GM11168 (cell line): ENCODE measurements around the gene LRRN4CL.
"Not testable (repeated sequence)": the region's sequence is repeated elsewhere in the genome, so short reads cannot be mapped to it uniquely, and the experiment has no call there.

ENCODE experiments used
- in situ Hi-C: fragments of 300-500 bp; cut with MboI; formaldehyde crosslinking; loops from one replicate; pipeline ENCODE4 v1.12.0; 2022; ENCODE audit warnings: low sequenced_read_pairs; ENCODE audit not compliant: unreplicated experiment

The LRRN4CL gene

DNA sequence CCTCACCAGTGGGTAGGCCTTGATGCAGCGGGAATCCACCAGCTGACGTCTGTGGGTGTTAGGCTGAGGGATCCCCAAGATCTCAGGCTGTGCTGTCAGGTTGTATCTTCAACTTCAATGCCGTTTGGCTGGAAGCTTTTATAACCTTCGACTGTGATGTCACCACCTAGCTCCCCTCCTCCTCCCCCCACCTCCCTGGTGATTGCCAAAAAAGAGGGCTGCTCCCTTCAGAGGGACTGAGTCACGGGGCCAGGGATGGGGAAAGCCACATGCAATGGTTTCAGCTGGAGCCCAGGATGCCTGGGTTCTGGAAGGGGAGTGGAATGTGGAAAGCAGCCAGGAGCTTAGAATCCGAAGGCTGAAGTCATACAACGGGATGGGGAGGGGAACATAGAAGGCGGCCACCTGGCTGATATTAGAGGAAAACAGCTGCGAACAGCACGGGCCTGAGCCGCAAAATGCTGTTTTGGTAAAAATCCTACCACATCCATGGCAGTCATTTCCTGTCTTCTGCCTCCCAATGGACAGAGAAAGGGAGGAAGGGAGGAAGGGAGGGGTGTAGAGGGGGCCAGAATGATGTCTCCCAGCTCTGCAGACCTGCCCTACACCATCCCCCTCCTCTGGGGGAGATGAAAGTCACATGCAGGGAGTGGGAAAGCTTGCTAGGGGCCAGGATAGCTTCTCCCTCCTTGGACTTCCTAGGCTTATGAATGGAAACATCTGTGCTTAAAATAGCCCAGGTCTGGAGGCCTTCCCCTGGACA is at the start of gene LRRN4CL:
TSS of gene LRRN4CL (minus strand) at position 110 of the 763 bp plus-strand sequence. CDS start 1,022 bp downstream, outside the sequence.
- in situ Hi-C loops = no loop called here

DNA sequence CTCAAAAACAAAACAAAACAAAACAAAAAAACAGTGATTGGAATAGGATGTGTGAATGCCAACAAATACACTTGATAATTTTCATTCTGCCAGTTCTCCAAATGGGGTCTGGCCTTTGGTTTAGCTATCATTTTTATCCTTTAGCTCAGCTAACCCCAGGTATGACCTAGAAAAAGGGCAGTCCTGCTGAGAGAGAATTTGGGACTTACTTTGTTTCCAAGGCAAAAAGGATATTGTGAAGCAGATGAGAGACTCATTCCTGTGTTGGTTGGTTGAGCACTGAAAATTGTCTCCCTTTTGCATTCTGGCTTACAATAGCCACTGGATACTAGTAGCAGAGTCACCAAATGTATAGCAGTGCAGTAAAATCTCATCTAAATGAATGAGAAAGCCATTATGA is 47.9 kb upstream of the LRRN4CL start:
- in situ Hi-C loops = no loop called here

DNA sequence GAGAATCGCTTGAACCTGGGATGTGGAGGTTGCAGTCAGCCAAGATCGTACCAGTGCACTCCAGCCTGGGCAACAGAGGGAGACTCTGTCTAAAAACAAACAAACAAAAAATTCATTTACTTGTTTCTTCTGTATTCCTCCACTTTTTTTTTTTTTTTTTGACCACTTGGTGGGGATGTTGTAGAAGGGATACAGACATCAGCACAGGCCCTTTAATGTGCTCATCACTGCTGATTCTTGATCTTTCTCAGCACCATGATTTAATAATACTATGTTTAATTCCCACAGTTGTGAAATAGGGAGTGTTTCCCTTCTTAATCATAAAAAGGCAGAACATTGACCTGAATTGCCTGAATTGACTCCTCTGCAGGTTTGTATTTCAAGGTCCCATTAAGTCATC is 43.5 kb upstream of the LRRN4CL start:
- in situ Hi-C loops = no loop called here

DNA sequence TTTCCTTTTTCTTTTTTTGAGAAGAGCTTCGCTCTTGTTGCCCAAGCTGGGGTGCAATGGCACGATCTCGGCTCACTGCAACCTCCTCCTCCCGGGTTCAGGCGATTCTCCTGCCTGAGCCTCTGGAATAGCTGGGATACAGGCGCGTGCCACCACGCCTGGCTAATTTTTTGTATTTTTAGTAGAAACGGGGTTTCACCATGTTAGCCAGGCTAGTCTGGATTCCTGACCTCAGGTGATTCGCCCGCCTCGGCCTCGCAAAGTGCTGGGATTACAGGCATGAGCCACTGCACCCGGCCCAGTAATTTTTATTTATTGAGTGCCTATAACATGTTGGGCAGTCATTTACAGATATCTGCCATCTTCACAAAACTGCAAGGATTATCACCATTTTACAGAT is 40.7 kb upstream of the LRRN4CL start:
- in situ Hi-C loops = not testable (repeated sequence)

DNA sequence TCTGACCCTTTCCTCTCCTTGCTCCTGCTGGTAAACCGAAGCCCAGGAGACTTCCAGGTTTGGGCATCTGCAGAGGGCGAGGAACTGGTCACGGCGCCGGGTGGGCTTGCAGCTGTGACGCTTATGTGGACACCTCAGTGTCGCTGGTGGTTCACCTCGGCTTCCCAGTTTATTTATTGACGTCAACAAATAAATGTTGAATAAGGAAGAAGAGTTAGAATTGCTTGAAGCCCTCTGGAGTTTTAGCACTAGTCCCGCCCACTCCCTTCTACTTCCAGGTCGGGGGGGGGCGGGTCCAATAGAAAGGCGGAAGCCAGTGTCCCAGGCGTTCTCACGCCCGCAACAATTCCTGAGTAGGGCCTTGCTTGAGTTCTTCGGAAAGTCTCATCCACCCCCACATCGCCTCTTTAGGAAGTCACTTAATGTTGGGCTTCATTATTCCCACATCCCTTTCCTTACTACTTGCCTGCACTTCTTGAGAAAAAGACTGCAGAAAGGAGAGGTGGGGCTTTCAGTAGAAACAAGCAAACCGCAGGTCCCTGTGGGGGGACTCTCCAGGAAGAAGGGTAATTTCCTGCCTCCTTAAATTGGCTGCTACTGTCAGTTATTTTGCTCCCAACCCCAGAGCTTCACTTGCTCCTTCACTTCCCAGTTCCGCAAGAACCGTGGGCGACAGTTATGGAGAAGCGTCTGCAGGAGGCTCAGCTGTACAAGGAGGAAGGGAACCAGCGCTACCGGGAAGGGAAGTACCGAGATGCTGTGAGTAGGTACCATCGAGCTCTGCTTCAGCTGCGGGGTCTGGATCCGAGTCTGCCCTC is 39.0 kb upstream of the LRRN4CL start, which contains the start of gene TTC9C:
TSS of gene TTC9C (plus strand) at position 316 of the 818 bp plus-strand sequence. CDS start at position 679, 363 bp downstream.
- in situ Hi-C loops = no loop called here

DNA sequence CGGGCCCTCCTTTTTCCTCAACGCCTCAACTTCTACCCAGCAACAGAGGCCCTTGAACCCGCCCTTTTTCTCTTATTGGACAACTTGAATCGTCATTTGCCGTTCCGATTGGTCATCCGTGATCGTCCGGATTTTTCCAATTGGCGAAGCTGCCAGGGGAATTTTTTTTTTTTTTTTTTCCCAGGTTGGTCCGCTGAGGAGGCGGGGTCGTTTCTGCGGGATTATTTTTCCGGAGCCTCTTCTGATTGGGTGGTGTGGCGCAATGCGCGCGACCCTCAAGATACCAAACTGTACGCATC is 38.5 kb upstream of the LRRN4CL start:
- in situ Hi-C loops = no loop called here

DNA sequence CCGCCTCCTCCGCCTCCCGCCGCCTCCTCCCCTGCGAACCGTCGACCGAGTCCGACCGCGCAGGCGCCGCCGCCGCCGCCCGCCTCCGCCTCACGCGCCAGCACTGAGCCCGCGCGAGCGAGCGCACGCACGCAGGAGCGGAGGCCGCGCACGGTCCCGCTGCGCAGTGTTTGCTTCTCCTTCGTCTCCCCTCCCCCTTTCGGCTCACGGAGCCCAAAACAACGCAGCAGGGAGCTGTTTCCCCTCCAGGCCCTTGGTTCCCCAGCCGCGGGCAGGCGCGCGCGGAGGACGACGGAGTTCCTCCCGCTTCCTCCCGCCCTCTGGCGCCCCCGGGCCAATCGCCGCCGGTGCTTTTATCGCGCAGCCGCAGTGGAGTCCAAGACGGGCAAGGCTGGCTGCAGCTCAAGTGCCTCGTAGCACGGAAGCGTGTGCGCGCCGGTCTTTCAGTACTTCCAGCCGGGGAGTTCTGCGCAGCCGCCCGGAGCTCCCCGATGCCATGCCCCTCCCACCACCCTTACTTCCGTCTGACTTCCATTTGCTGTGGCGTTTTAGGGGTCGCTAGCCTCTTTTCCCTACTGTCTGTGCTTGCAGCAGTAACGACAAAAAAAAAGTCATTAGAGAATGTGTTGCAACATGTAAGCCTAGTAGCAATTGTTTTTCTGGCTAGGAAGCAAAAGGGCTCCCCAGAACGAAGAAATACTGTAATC is 38.0 kb upstream of the LRRN4CL start, which contains the start of gene HNRNPUL2:
TSS of gene HNRNPUL2 (minus strand) at position 293 of the 707 bp plus-strand sequence. CDS start 301 bp downstream, outside the sequence.
- in situ Hi-C loops = no loop called here

DNA sequence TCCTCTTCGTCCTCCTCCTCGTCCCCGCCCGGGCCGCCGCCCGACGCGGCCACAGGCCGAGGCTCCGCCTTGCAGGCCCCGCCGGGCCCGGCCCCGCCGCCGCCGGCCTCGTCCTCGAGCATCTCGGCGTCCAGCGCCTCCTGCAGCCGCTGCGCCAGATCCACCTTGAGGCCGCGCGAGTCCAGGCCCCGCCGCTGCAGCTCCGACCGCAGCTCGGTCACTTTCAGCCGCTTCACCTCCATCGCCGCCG is 37.5 kb upstream of the LRRN4CL start:
- in situ Hi-C loops = no loop called here

DNA sequence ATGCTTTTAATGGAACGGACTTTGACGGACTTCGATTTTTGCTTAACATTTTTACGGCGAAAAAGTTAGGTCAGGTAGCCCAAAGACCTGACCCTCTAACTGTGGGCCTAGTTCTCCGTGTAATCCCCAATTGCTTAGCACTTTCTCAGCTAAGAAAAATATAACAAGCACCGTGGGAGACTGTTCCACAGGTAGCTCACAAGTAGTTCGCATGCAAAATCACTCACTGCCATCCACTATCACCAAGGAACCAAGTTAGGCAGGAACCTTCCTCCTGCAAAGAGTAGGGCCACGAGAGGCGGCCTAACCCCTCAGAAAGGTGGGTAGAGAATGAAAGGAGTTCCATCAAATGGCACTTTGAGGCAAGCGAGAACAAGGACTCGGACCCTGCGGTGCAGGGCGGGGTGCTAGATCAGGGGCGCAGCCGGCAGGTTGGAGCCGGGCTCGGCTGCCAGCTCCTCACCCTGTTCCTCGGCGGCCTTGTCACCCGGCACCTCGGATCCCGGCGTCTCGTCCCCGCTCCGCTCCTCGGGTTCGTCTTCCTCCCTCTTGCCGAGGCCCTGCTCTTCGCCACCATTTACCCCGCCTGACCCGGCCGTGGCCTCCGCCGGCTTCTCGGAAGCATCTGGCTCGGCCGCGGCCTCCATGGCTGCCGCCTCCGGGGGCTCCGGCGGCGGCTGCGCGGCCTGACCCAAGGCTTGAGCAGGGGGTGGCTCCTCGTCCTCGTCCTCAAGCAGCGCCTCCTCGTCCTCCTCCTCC is 37.0 kb upstream of the LRRN4CL start:
- in situ Hi-C loops = no loop called here

DNA sequence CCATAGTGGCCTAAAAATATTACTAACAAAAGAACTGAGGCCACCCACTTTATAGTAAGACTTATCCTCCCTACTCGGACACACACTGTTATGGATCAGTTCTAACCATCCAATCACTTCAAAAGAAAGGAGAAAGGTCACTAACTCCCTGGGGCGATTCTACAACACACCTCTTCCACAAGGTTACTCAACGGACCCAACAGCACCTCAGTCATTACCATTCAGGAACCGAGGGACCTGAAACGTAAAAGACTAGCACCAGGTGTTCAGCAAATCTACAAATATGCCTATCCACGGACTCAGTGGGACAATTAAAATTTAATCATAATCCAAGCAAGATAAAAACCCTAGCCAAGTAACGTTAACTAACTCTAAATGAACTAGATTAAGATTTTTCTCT is 36.3 kb upstream of the LRRN4CL start:
- in situ Hi-C loops = no loop called here

DNA sequence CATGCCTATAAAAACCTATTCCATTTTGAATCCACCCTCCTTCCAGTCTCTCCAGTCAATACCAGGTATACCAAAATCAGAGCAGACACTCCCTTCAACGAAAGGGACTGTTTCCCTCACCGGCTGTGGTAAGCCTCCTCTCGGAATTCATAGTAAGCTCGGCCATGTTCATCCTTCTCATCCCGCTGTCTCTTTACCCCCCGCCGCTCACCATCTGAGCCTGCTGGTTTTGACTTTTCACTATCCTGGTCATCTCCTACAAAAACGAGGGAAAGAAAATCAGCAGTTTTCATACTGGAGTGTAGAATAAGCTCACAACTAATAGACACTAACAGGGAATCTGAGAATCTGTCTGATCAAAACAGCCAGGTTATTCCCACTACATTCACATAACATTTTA is 34.8 kb upstream of the LRRN4CL start:
- in situ Hi-C loops = no loop called here

DNA sequence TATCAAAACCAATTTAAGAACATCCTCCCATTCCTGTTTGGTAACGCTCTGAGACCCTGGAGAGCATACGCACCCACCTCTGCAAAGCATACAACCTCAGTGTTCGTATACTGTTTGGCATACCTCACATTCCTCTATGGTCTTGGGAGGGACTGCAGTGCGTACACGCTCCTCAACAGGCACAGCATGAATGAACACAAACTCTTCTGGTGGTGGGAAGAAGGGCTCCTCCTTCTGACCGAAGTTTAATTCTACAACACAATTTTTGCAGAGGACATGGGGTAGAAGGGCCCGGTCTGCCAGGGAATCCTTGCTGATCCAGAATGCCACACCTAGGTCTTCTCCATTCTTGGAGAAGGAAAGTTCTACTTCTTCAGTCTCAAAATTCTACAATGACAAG is 32.7 kb upstream of the LRRN4CL start:
- in situ Hi-C loops = no loop called here

DNA sequence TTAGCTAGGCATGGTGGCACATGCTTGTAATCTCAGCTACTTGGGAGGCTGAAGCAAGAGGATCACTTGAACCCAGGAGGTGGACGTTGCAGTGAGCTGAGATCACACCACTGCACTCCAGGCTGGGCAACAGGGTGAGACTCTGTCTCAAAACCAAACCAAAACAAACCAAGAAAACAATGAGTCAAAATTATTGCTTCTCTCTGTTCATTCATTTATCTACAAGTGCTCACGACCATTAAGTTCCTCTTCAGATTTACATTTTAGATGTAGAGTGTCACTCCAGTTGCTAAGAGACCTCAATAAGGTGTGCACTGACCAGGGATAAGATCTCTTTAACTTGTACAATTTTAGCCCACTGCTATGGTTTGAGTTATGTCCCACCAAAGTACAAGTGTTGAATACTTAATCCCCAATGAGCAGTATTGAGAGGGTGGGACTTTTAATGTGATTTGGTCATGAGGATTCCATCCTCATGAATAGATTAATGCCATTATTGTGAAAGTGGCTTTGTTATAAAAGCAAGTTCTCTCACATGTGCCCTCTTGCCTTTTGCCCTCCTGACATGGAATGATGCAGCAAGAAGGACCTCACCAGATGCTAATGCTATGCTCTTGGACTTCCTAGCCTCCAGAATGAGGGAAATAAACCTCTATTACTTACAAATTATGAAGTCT is 30.1 kb upstream of the LRRN4CL start:
- in situ Hi-C loops = no loop called here

DNA sequence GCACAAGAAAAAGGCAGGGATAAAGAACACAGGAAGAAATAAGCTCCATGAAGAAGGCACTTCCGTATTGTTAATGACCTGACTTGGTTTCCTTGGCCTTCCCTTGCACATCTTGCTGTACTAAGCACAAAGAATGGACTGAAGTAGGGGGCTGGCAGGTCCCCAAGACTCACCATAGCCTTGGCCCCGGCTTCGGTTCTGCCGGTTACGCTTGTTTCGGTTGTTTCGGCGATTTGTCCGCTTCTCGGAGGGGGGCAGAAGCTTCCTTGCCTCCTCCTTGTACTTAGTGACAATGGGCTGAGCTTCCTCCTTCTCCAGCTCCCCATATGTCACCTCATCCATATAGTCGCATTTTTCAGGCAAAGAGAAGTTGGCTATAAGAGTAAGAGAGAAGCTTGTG is 27.5 kb upstream of the LRRN4CL start:
- in situ Hi-C loops = no loop called here

DNA sequence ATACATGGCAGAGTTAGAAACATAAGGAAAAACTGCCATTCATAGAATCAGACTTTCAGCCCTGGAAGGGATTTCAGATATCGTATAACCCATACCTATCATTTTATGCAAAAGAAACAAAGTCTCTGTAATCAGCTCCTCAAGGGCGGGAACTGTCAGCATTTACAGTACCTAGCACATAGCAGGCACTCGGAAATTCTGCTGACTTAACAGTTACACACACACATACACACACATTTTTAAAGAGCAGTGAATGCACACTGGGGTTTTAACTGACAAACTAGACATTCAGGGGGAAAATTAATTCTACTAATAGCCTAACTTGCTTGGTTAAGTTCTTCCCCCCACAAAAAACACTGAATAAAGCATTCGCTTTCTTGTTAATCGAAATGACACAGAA is 26.9 kb upstream of the LRRN4CL start:
- in situ Hi-C loops = no loop called here

DNA sequence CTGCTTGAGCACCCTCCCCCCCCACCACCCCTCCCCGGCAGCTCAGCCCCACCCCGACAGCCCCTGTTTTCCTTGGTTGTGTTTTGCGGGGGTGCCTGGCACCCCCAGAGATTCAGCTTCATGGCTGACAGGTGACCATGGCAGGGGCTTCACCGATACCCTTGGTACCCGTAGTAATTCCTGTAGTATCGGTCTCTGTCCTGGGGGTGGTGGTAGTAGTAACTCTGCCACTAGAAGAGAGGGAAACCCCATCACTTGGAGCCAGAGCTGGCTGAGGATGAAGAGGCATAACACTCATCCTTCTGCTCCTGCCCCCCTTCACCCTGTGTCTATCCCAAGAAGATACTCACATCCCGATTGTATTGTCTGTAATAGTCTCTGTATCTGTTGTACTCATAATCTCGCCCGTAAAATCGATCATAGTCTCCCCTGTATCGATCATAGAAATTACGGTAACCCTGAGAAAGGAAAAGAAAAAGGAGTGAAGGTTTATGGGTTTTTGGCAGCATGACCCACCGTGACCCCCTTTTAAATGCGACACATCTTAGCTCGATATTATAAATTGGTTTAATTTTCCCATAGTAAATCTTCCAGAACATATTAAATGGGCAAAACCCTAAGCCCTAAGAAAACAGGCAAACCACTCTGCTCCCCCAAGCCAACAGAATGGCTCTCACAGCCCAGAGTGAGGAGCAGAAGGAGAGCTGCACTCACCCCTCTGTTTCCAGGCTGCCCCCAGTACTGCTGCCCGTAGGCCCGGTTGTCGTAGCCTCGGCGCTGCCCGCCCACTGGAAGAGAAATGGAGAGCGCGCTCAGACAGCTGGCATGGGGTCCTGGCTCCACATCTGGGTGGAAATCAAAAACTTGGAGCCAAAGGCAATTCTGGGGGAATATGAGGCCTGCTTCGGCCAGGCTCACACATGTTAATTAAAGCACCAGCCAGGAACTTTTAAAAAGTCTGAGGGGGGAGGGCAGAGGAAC is 26.1 kb upstream of the LRRN4CL start:
- in situ Hi-C loops = no loop called here

DNA sequence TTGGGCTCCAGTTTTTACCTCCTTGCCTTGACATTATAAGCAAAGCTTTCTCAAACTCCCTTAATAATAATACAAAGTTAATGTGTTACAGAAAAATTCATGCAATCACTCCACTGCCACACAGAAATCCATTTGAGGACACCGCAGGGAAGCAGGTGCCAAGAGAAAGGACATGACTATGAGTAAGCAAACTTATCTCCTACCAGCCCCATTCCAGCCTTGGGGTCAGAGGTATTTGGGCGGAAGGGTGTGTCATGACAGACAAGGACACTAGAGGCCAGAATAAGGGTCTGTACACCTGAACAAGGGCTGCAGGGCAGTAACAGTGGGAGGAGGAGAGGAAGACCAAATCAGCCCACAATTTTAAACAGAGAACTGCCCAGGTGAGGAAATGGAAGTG is 24.0 kb upstream of the LRRN4CL start:
- in situ Hi-C loops = no loop called here

DNA sequence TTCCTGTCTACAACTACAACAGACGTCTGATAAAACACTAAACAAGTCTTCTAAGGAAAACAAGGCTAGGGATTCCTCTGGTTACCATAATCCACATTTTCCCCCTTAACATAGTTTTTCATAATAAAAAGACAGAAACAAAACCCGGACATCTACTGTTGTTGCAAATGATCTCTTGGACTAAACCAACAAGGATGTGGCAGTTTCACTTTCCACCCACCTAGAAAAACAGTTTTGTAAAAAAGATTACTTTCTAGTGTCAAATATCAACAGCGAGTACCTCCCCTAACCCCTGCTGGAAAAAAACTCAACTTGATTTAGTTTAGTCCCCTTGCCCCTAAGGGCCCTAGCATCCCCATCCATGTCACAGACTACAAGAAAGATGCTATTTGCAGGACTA is 23.5 kb upstream of the LRRN4CL start:
- in situ Hi-C loops = no loop called here

DNA sequence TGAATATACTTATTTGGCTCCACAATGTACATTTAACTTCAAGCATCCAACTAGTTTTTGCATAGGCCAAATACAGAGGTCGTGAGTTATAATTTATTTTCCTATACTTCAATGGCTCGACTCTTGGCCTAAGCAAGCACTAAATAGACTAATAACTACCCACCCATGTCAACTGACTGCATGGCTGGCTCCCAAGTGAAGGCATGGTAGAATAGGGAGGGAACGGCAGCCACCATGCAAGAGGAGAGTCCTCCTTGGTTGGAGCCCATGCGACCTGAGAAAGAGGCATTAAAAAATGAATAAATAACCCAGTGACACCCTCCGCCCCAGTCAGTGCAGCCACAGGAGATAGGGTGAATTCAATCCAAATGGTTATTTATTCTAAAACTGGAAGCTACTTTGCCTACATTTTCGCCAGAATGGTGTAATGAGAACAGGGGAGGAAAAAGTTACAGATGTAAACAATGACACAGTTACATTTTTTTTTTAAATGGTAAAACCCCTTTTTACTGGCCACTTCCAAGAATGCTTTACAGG is 23.0 kb upstream of the LRRN4CL start:
- in situ Hi-C loops = no loop called here
